Skeletal muscle satellite cell (primary cell): ENCODE measurements around the gene MYOZ1.

Source experiments
- H3K27me3 ChIP-seq: 2 replicates; pipeline ENCODE4 v1.7.0; 2013; ENCODE audit warnings: low read length; ENCODE audit not compliant: control insufficient read depth, insufficient read depth
- H3K36me3 ChIP-seq: 2 replicates; pipeline ENCODE4 v1.7.0; 2013; ENCODE audit warnings: mild to moderate bottlenecking, control low read depth, low read length; ENCODE audit not compliant: insufficient read depth
- H3K4me1 ChIP-seq: 2 replicates; pipeline ENCODE4 v1.7.0; 2013; ENCODE audit warnings: low read length; ENCODE audit not compliant: control insufficient read depth, insufficient read depth
- H3K4me2 ChIP-seq: 2 replicates; pipeline ENCODE4 v1.7.0; 2013; ENCODE audit warnings: mild to moderate bottlenecking, low read length
- H3K4me3 ChIP-seq: 2 replicates; pipeline ENCODE4 v1.7.0; 2013; ENCODE audit warnings: low read length
- H3K9ac ChIP-seq: 2 replicates; pipeline ENCODE4 v1.7.0; 2013; ENCODE audit warnings: mild to moderate bottlenecking, low read depth, low read length, moderate library complexity
- H3K9me3 ChIP-seq: replicated peaks from 2 replicates; pipeline ENCODE4 v1.7.0; 2013; ENCODE audit warnings: mild to moderate bottlenecking, control low read depth, low read length

MYOZ1 gene

GRCh38 chr10:73655990-73656298 lies 14.7 kb upstream of the MYOZ1 start, which contains the start of gene SYNPO2L:
TSS of gene SYNPO2L (minus strand) at chr10:73656029. CDS start at chr10:73655922, 107 bp downstream.
- Histone ChIP-seq H3K4me1 (peaks cover 17% of the 10 kb centered on the region), H3K36me3 (no peaks in the 10 kb centered on the region), H3K9ac (peak within 1 kb of the TSS; percentile 52), H3K9me3 (no peaks in the 10 kb centered on the region), H3K4me2 (peak within 1 kb of the TSS; percentile 13), H3K27me3 (no peaks in the 10 kb centered on the region), H3K4me3 (no peak within 1 kb of the TSS)

- no peaks in the 10 kb centered on the region for H3K27me3 ChIP-seq
- no peak overlapping the region for H3K4me3 ChIP-seq
- no peaks in the 10 kb centered on the region for H3K9me3 ChIP-seq
- no peak overlapping the region for H3K4me2 ChIP-seq
- no peaks in the 10 kb centered on the region for H3K36me3 ChIP-seq
- H3K9ac ChIP-seq: peak overlapping the region; percentile 52
- H3K4me1 ChIP-seq: peaks cover 21% of the 10 kb centered on the region
These were observed 14.1 kb upstream of the MYOZ1 start for GRCh38 chr10:73655257-73655989.

GRCh38 chr10:73653701-73654100 lies 12.4 kb upstream of the MYOZ1 start:
- H3K9me3 ChIP-seq: no peaks in the 10 kb centered on the region
- peaks cover 33% of the 10 kb centered on the region for H3K4me1 ChIP-seq
- H3K9ac ChIP-seq: no peak overlapping the region
- no peak overlapping the region for H3K4me2 ChIP-seq
- no peak overlapping the region for H3K4me3 ChIP-seq
- H3K27me3 ChIP-seq: no peaks in the 10 kb centered on the region
- H3K36me3 ChIP-seq: no peaks in the 10 kb centered on the region

- no peaks in the 10 kb centered on the region for H3K27me3 ChIP-seq
- H3K4me2 ChIP-seq: no peak overlapping the region
- no peaks in the 10 kb centered on the region for H3K9me3 ChIP-seq
- H3K4me3 ChIP-seq: no peak overlapping the region
- no peak overlapping the region for H3K9ac ChIP-seq
- H3K36me3 ChIP-seq: no peaks in the 10 kb centered on the region
- H3K4me1 ChIP-seq: peaks cover 38% of the 10 kb centered on the region
These were observed 11.9 kb upstream of the MYOZ1 start for GRCh38 chr10:73653195-73653594.

GRCh38 chr10:73650537-73651331 lies 9.5 kb upstream of the MYOZ1 start:
- Histone ChIP-seq H3K36me3 (no peaks in the 10 kb centered on the region), H3K9me3 (no peaks in the 10 kb centered on the region), H3K4me1 (peaks cover 44% of the 10 kb centered on the region), H3K4me3 (no peak overlapping the region), H3K9ac (peak overlapping the region; percentile 8), H3K4me2 (peak overlapping the region; percentile 18), H3K27me3 (no peaks in the 10 kb centered on the region)

GRCh38 chr10:73649876-73650536 lies 8.7 kb upstream of the MYOZ1 start:
- H3K4me1 ChIP-seq: peaks cover 39% of the 10 kb centered on the region
- H3K36me3 ChIP-seq: no peaks in the 10 kb centered on the region
- H3K9ac ChIP-seq: no peak overlapping the region
- no peak overlapping the region for H3K4me2 ChIP-seq
- H3K9me3 ChIP-seq: no peaks in the 10 kb centered on the region
- no peak overlapping the region for H3K4me3 ChIP-seq
- no peaks in the 10 kb centered on the region for H3K27me3 ChIP-seq

- no peaks in the 10 kb centered on the region for H3K9me3 ChIP-seq
- H3K27me3 ChIP-seq: no peaks in the 10 kb centered on the region
- H3K9ac ChIP-seq: no peak overlapping the region
- H3K4me1 ChIP-seq: peaks cover 37% of the 10 kb centered on the region
- peak overlapping the region; percentile 79 for H3K4me2 ChIP-seq
- H3K4me3 ChIP-seq: no peak overlapping the region
- no peaks in the 10 kb centered on the region for H3K36me3 ChIP-seq
These were observed 7.9 kb upstream of the MYOZ1 start for GRCh38 chr10:73648975-73649829.

- no peaks in the 10 kb centered on the region for H3K9me3 ChIP-seq
- peaks cover 37% of the 10 kb centered on the region for H3K4me1 ChIP-seq
- H3K4me2 ChIP-seq: peak overlapping the region; percentile 79
- no peaks in the 10 kb centered on the region for H3K36me3 ChIP-seq
- H3K9ac ChIP-seq: peak overlapping the region; percentile 76
- H3K27me3 ChIP-seq: no peaks in the 10 kb centered on the region
- H3K4me3 ChIP-seq: peak overlapping the region; percentile 65
These were observed 6.8 kb upstream of the MYOZ1 start for GRCh38 chr10:73647875-73648651.

- Histone ChIP-seq H3K9me3 (no peaks in the 10 kb centered on the region), H3K4me3 (peak overlapping the region; percentile 65), H3K9ac (peak overlapping the region; percentile 76), H3K27me3 (no peaks in the 10 kb centered on the region), H3K4me1 (peaks cover 37% of the 10 kb centered on the region), H3K4me2 (peak overlapping the region; percentile 79), H3K36me3 (no peaks in the 10 kb centered on the region)
These were observed 6.1 kb upstream of the MYOZ1 start for GRCh38 chr10:73647211-73647874.

- H3K9ac ChIP-seq: no peak overlapping the region
These were observed 5.3 kb upstream of the MYOZ1 start for GRCh38 chr10:73646598-73647041.

More at GRCh38 chr10:73646598-73647041, 5.3 kb upstream of the MYOZ1 start:
- Histone ChIP-seq H3K4me3 (no peak overlapping the region), H3K9me3 (no peaks in the 10 kb centered on the region), H3K27me3 (no peaks in the 10 kb centered on the region), H3K36me3 (no peaks in the 10 kb centered on the region), H3K4me2 (no peak overlapping the region), H3K4me1 (peaks cover 37% of the 10 kb centered on the region)
